Stimulated activated memory B cell treated with anti-CD40 and anti-IgM and Interleukin-4, amounts not matched to agents 10 μg/mL and 1 μg/mL and 100 μg/mL, for 72 hours (primary cell): ENCODE results near the gene AXIN1.
A peak's percentile ranks its signal among the peaks of the same experiment; 100 is the strongest.
"Not testable (repeated sequence)": the region's sequence is repeated elsewhere in the genome, so short reads cannot be mapped to it uniquely, and the experiment has no call there.

Source experiments
- ATAC-seq: fragments of 150-1000 bp; cut with Tn5 transposase; 2 replicates; pipeline ENCODE4 v1.10.0; 2021
- H3K27ac Mint-ChIP-seq: one replicate; pipeline ENCODE4 v1.8.0; 2022; ENCODE audit warnings: mild to moderate bottlenecking, mixed read lengths
- H3K27me3 Mint-ChIP-seq: one replicate; pipeline ENCODE4 v1.8.0; 2022; ENCODE audit warnings: mixed read lengths
- H3K36me3 Mint-ChIP-seq: one replicate; pipeline ENCODE4 v1.8.0; 2022; ENCODE audit warnings: mixed read lengths
- H3K4me1 Mint-ChIP-seq: one replicate; pipeline ENCODE4 v1.8.0; 2022; ENCODE audit warnings: mixed read lengths
- H3K4me3 Mint-ChIP-seq: one replicate; pipeline ENCODE4 v1.8.0; 2022; ENCODE audit warnings: mild to moderate bottlenecking, moderate library complexity, mixed read lengths
- H3K9me3 Mint-ChIP-seq: one replicate; pipeline ENCODE4 v1.8.0; 2022; ENCODE audit warnings: mixed read lengths

AXIN1 gene

GRCh38 chr16:337437-337836 is 15.1 kb downstream of the AXIN1 start:
- ATAC-seq = no peak
- Mint-ChIP-seq H3K4me1 (peaks cover 71% of the 10 kb centered on the region), H3K4me3 (no peak overlapping the region), H3K36me3 (peaks cover 15% of the 10 kb centered on the region), H3K9me3 (no peaks in the 10 kb centered on the region), H3K27me3 (no peaks in the 10 kb centered on the region), H3K27ac (no peak overlapping the region)

- H3K4me1 Mint-ChIP-seq = peaks cover 65% of the 10 kb centered on the region
- H3K27me3 Mint-ChIP-seq = no peaks in the 10 kb centered on the region
- H3K4me3 Mint-ChIP-seq = no peak overlapping the region
- H3K9me3 Mint-ChIP-seq = no peaks in the 10 kb centered on the region
- H3K36me3 Mint-ChIP-seq = peaks cover 7% of the 10 kb centered on the region
- H3K27ac Mint-ChIP-seq = no peak overlapping the region
- ATAC-seq = no peak
Measured at GRCh38 chr16:336269-336668, 16.3 kb downstream of the AXIN1 start.

- H3K36me3 Mint-ChIP-seq = peaks cover 12% of the 10 kb centered on the region
- not testable (repeated sequence) for ATAC-seq, H3K4me3 Mint-ChIP-seq, H3K9me3 Mint-ChIP-seq, H3K27me3 Mint-ChIP-seq, H3K27ac Mint-ChIP-seq
- peaks cover 71% of the 10 kb centered on the region for H3K4me1 Mint-ChIP-seq
Measured at GRCh38 chr16:334861-335632, 17.5 kb downstream of the AXIN1 start.

GRCh38 chr16:334164-334832 is 18.2 kb downstream of the AXIN1 start:
- not testable (repeated sequence) for ATAC-seq, H3K36me3 Mint-ChIP-seq, H3K9me3 Mint-ChIP-seq, H3K27me3 Mint-ChIP-seq, H3K4me3 Mint-ChIP-seq, H3K27ac Mint-ChIP-seq
- peaks cover 66% of the 10 kb centered on the region for H3K4me1 Mint-ChIP-seq

- no peak overlapping the region for H3K4me3 Mint-ChIP-seq
- no peaks in the 10 kb centered on the region for H3K9me3 Mint-ChIP-seq
- peaks cover 8% of the 10 kb centered on the region for H3K36me3 Mint-ChIP-seq
- H3K27ac Mint-ChIP-seq = no peak overlapping the region
- ATAC-seq = no peak
- H3K4me1 Mint-ChIP-seq = peaks cover 62% of the 10 kb centered on the region
- no peaks in the 10 kb centered on the region for H3K27me3 Mint-ChIP-seq
Measured at GRCh38 chr16:333406-334094, 19.0 kb downstream of the AXIN1 start.

GRCh38 chr16:331181-331814 is 21.2 kb downstream of the AXIN1 start:
- not testable (repeated sequence) for H3K27ac Mint-ChIP-seq, H3K9me3 Mint-ChIP-seq, H3K4me3 Mint-ChIP-seq, H3K27me3 Mint-ChIP-seq, ATAC-seq, H3K36me3 Mint-ChIP-seq
- H3K4me1 Mint-ChIP-seq = peaks cover 52% of the 10 kb centered on the region

- H3K27ac Mint-ChIP-seq = no peak overlapping the region
- H3K36me3 Mint-ChIP-seq = peaks cover 8% of the 10 kb centered on the region
- H3K9me3 Mint-ChIP-seq = no peaks in the 10 kb centered on the region
- H3K4me1 Mint-ChIP-seq = peaks cover 50% of the 10 kb centered on the region
- no peaks in the 10 kb centered on the region for H3K27me3 Mint-ChIP-seq
- no peak overlapping the region for H3K4me3 Mint-ChIP-seq
- ATAC-seq = no peak
Measured at GRCh38 chr16:330741-331140, 21.8 kb downstream of the AXIN1 start.

GRCh38 chr16:325375-326145 is 27.0 kb downstream of the AXIN1 start:
- Mint-ChIP-seq H3K36me3 (peaks cover 7% of the 10 kb centered on the region), H3K27me3 (no peaks in the 10 kb centered on the region), H3K4me3 (peak overlapping the region; percentile 63), H3K27ac (peak overlapping the region; percentile 60), H3K9me3 (no peaks in the 10 kb centered on the region), H3K4me1 (peaks cover 52% of the 10 kb centered on the region)
- no peak for ATAC-seq

- ATAC-seq = peak; percentile 66
Measured at GRCh38 chr16:324451-325334, 27.8 kb downstream of the AXIN1 start.

GRCh38 chr16:324201-324450 is 28.4 kb downstream of the AXIN1 start:
- no peak overlapping the region for H3K4me3 Mint-ChIP-seq
- H3K27me3 Mint-ChIP-seq = no peaks in the 10 kb centered on the region
- H3K4me1 Mint-ChIP-seq = peaks cover 52% of the 10 kb centered on the region

More at GRCh38 chr16:324451-325334, 27.8 kb downstream of the AXIN1 start:
- Mint-ChIP-seq H3K4me3 (peak overlapping the region; percentile 63), H3K4me1 (peaks cover 51% of the 10 kb centered on the region), H3K27me3 (no peaks in the 10 kb centered on the region), H3K27ac (peak overlapping the region; percentile 60), H3K36me3 (peaks cover 6% of the 10 kb centered on the region), H3K9me3 (no peaks in the 10 kb centered on the region)

GRCh38 chr16:322476-323143 is 29.9 kb downstream of the AXIN1 start:
- H3K4me1 Mint-ChIP-seq = peaks cover 51% of the 10 kb centered on the region
- peaks cover 7% of the 10 kb centered on the region for H3K36me3 Mint-ChIP-seq
- ATAC-seq = no peak

More at GRCh38 chr16:324201-324450, 28.4 kb downstream of the AXIN1 start:
- H3K36me3 Mint-ChIP-seq = peaks cover 7% of the 10 kb centered on the region
- no peak for ATAC-seq
- no peaks in the 10 kb centered on the region for H3K9me3 Mint-ChIP-seq
- peak overlapping the region; percentile 60 for H3K27ac Mint-ChIP-seq

GRCh38 chr16:321532-321931 is 31.0 kb downstream of the AXIN1 start:
- no peaks in the 10 kb centered on the region for H3K9me3 Mint-ChIP-seq
- H3K4me3 Mint-ChIP-seq = no peak overlapping the region
- H3K27me3 Mint-ChIP-seq = no peaks in the 10 kb centered on the region
- peaks cover 47% of the 10 kb centered on the region for H3K4me1 Mint-ChIP-seq
- H3K36me3 Mint-ChIP-seq = peaks cover 11% of the 10 kb centered on the region
- no peak for ATAC-seq
- H3K27ac Mint-ChIP-seq = no peak overlapping the region

More at GRCh38 chr16:322476-323143, 29.9 kb downstream of the AXIN1 start:
- H3K9me3 Mint-ChIP-seq = no peaks in the 10 kb centered on the region
- H3K4me3 Mint-ChIP-seq = no peak overlapping the region
- H3K27ac Mint-ChIP-seq = no peak overlapping the region
- H3K27me3 Mint-ChIP-seq = no peaks in the 10 kb centered on the region

- Mint-ChIP-seq H3K27ac (peak overlapping the region; percentile 53), H3K9me3 (no peaks in the 10 kb centered on the region), H3K27me3 (no peaks in the 10 kb centered on the region), H3K36me3 (peaks cover 16% of the 10 kb centered on the region), H3K4me1 (peaks cover 44% of the 10 kb centered on the region), H3K4me3 (no peak overlapping the region)
- ATAC-seq = no peak
Measured at GRCh38 chr16:320206-320605, 32.3 kb downstream of the AXIN1 start.

- no peak overlapping the region for H3K4me3 Mint-ChIP-seq
- no peak for ATAC-seq
- H3K9me3 Mint-ChIP-seq = no peaks in the 10 kb centered on the region
- peaks cover 28% of the 10 kb centered on the region for H3K4me1 Mint-ChIP-seq
- H3K36me3 Mint-ChIP-seq = peaks cover 16% of the 10 kb centered on the region
- H3K27me3 Mint-ChIP-seq = no peaks in the 10 kb centered on the region
- no peak overlapping the region for H3K27ac Mint-ChIP-seq
Measured at GRCh38 chr16:318628-319027, 33.9 kb downstream of the AXIN1 start.
